IPS-20b (cell line): ENCODE data around the gene UQCRH.
"Not testable (repeated sequence)": the region's sequence is repeated elsewhere in the genome, so short reads cannot be mapped to it uniquely, and the experiment has no call there.

ENCODE experiments used
- H3K27ac ChIP-seq: one replicate; pipeline ENCODE4 v1.5.1; 2013; ENCODE audit warnings: low read length
- H3K27me3 ChIP-seq: 2 replicates; pipeline ENCODE4 v1.6.1; 2013; ENCODE audit warnings: mild to moderate bottlenecking, low read length, inconsistent platforms; ENCODE audit not compliant: insufficient read depth
- H3K36me3 ChIP-seq: 2 replicates; pipeline ENCODE4 v1.6.1; 2013; ENCODE audit warnings: low read depth, mild to moderate bottlenecking, inconsistent platforms, low read length, moderate library complexity; ENCODE audit not compliant: insufficient read depth
- H3K4me1 ChIP-seq: 2 replicates; pipeline ENCODE4 v1.6.1; 2013; ENCODE audit warnings: mild to moderate bottlenecking, control low read depth, inconsistent platforms, low read length, moderate library complexity; ENCODE audit not compliant: insufficient read depth
- H3K4me3 ChIP-seq: 2 replicates; pipeline ENCODE4 v1.5.1; 2013; ENCODE audit warnings: mild to moderate bottlenecking, low read length, inconsistent platforms
- H3K9ac ChIP-seq: 2 replicates; pipeline ENCODE4 v1.6.1; 2013; ENCODE audit warnings: low read depth, mild to moderate bottlenecking, inconsistent platforms, low read length, moderate library complexity
- H3K9me3 ChIP-seq: 2 replicates; pipeline ENCODE4 v1.6.1; 2013; ENCODE audit warnings: mild to moderate bottlenecking, low read depth, low read length, inconsistent platforms; ENCODE audit not compliant: insufficient read depth

The UQCRH gene

DNA sequence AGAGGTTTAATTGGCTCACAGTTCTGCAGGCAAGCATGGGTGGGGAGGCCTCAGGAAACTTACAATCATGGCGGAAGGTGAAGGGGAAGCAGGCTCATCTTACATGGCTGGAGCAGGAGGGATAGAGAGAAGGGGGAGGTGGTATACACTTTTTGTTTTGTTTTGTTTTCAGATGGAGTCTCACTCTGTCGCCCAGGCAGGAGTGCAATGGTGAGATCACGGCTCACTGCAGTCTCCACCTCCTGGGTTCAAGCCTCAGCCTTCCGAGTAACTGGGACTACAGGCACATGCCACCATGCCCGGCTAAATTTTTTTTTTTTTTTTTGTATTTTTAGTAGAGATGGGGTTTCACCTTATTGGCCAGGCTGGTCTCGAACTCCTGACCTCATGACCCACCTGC, 18.7 kb downstream of the UQCRH start:
- not testable (repeated sequence) for H3K27me3 ChIP-seq, H3K4me1 ChIP-seq, H3K4me3 ChIP-seq, H3K9ac ChIP-seq, H3K27ac ChIP-seq, H3K36me3 ChIP-seq, H3K9me3 ChIP-seq

DNA sequence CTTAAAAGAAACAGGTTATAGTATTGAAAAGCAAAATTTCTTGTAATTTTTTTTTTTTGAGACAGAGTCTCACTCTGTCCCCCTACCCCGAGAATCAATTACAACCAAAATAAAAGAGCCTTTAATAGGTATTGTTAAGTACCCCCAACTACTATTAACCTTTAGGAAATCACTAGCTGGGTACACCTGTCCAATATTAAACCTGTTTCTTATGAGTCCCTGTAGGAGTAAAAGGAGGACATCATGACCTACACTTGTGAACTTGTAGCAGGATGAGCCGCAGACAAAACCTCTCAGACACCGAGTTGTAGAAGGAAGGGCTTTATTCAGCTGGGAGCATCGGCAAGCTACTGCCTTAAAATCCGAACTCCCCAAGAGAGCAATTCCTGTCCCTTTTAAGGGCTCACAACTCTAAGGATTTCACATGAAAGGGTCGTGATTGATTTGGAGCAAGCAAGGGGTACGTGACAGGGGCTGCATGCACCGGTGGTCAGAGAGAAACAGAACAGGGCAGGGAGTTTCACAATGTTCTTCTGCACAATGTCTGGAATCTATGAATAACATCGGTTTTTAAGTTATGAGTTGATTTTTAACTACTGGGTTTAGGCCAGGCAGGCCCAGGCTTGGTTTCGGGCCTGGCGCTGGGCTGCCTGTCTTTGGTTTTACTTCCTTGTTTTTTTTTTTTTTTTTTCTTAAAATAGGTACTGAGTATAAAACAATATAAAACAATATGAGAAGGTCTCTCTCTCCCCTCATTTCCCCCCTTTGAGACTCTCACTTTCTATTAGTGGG, 22.0 kb downstream of the UQCRH start:
- H3K27me3 ChIP-seq, H3K4me1 ChIP-seq, H3K9me3 ChIP-seq, H3K27ac ChIP-seq, H3K9ac ChIP-seq, H3K36me3 ChIP-seq, H3K4me3 ChIP-seq: not testable (repeated sequence)

DNA sequence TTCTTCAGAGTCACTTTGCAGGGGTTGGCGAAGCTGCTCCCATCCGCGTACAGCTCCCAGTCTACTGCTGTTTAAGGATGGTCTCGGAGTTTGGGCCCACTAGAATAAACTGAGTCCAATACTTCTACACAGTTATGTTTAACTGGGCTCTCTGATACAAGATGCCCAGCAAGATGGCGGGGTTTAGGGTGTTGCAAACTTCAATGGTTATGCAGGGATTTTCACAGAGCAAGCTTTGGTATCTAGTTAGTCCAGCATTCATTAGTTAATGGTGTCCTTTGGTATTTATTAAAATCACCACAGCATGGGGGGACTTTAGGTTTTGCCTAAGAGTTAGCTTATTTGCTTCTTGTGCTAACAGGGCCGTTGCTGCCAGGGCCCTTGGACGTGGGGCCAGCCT, 24.7 kb downstream of the UQCRH start:
- H3K9ac ChIP-seq, H3K27ac ChIP-seq, H3K27me3 ChIP-seq, H3K4me1 ChIP-seq, H3K36me3 ChIP-seq, H3K4me3 ChIP-seq, H3K9me3 ChIP-seq: not testable (repeated sequence)

DNA sequence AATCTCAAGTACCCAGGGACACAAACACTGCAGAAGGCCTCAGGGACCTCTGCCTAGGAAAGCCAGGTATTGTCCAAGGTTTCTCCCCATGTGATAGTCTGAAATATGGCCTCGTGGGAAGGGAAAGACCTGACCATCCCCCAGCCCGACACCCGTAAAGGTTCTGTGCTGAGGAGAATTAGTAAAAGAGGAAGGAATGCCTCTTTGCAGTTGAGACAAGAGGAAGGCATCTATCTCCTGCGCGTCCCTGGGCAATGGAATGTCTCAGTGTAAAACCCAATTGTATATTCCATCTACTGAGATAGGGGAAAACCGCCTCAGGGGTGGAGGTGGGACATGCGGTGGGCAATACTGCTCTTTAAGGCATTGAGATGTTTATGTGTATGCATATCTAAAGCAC, 26.3 kb downstream of the UQCRH start:
- not testable (repeated sequence) for H3K4me1 ChIP-seq, H3K9me3 ChIP-seq, H3K9ac ChIP-seq, H3K36me3 ChIP-seq, H3K27ac ChIP-seq, H3K27me3 ChIP-seq, H3K4me3 ChIP-seq

DNA sequence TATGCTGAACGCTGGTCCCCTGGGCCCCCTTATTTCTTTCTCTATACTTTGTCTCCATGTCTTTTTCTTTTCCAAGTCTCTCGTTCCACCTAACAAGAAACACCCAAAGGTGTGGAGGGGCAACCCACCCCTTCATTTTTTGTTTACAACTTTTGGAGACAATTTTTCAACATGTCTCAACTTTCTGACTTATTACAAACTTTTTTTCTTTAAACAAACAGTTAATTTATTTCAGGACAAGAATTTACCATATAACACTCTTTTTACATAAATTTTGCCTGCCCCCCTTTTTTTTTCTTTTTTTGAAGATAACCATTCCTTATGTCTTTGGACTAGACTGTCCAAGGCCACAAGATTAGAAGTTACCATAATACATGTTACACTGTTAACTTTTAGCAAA, 26.9 kb downstream of the UQCRH start:
- not testable (repeated sequence) for H3K9ac ChIP-seq, H3K36me3 ChIP-seq, H3K4me1 ChIP-seq, H3K27me3 ChIP-seq, H3K4me3 ChIP-seq, H3K9me3 ChIP-seq, H3K27ac ChIP-seq

DNA sequence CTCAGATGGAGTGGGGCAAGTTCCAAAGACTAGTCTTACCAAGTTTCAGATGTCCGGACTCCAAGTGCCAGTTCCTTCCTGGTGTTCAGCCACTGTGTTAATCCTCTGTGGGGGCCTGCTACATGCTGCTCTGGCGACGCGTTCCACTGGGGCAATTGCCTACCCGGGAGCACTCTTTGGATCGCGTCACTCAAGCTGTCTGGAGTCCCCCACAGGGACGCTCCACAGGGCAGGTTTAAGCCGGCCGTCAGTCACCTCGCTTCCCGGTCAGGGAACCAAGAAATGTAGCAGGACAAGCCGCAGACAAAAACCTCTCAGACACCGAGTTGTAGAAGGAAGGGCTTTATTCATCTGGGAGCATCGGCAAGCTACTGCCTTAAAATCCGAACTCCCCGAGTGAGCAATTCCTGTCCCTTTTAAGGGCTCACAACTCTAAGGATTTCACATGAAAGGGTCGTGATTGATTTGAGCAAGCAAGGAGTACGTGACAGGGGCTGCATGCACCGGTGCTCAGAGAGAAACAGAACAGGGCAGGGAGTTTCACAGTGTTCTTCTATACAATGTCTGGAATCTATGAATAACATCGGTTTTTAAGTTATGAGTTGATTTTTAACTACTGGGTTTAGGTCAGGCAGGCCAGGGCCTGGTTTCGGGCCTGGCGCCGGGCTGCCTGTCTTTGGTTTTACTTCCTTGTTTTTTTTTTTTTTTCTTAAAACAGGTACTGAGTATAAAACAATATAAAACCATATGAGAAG, 28.5 kb downstream of the UQCRH start:
- not testable (repeated sequence) for H3K4me3 ChIP-seq, H3K9ac ChIP-seq, H3K27ac ChIP-seq

DNA sequence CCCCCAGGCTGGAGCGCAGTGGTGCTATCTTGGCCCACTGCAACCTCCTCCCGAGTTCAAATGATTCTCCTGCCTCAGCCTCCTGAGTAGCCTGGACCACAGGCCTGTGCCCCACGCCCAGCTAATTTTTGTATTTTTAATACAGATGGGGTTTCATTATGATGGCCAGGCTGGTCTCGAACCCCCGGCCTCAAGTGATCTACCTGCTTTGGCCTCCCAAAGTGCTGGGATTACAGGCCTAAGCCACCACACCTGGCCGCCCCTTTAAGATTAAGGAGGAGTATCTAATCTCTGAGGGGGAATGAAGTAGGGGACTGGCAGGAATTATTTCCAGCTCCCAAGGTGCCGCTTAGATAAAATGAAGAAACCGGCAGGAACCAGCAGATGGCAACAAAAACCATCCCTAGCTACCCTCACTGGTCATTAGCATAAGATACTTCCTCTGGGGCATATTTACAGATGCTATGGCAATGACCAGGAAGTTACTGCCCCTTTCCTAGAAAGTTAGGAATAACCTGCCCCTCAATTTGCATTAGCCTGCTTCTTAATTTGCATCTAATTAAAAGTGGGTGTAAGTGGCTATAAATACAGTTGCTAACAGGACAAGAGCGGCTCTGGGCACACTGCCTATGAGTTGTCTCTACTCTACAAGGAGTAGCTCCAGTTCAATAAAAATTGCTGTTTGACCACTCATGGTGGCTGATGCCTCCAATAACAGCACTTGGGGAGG, 30.0 kb downstream of the UQCRH start:
- no peak overlapping the region for H3K9ac ChIP-seq

More for the DNA sequence above, 28.5 kb downstream of the UQCRH start:
- H3K27me3 ChIP-seq, H3K36me3 ChIP-seq, H3K9me3 ChIP-seq, H3K4me1 ChIP-seq: not testable (repeated sequence)

DNA sequence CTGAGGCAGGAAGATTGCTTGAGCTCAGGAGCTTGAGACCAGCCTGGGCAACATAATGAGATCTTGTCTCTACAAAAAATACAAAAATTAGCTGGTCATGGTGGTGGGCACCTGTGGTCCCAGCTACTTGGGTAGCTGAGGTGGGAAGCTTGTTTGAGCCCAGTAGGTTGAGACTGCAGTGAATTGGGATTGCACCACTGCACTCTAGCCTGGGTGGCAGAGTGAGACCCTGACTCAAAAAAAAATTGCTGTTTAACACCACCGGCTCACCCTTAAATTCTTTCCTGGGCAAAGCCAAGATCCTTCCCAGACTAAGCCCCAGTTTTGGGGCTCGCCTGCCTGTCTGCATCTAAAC, 30.5 kb downstream of the UQCRH start:
- Histone ChIP-seq H3K27ac (no peak overlapping the region), H3K36me3 (no peaks in the 10 kb centered on the region), H3K27me3 (no peaks in the 10 kb centered on the region), H3K9me3 (no peaks in the 10 kb centered on the region), H3K4me3 (no peak overlapping the region), H3K9ac (no peak overlapping the region), H3K4me1 (peaks cover 4% of the 10 kb centered on the region)

More for the DNA sequence above, 30.0 kb downstream of the UQCRH start:
- H3K4me1 ChIP-seq = peaks cover 4% of the 10 kb centered on the region
- no peaks in the 10 kb centered on the region for H3K36me3 ChIP-seq
- H3K9me3 ChIP-seq = no peaks in the 10 kb centered on the region
- H3K27ac ChIP-seq = no peak overlapping the region
- H3K27me3 ChIP-seq = no peaks in the 10 kb centered on the region
- no peak overlapping the region for H3K4me3 ChIP-seq

DNA sequence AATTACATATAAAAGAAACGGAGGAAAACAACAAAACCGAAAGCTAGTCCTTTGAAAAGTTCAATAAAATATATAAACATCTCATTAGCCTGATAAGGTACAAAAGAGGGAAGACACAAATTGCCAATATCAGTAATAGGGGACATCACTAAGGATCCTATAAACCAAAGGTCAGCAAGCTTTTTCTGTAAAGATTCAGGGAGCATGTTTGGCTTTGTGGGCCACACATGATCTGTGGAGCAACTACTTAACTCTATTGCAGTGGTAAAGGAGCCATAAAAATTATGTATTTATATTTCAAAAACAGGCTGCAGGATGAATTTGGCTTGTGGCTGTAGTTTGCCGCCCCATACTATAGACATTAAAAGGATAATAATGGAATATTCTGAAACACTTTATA, 31.6 kb downstream of the UQCRH start:
- Histone ChIP-seq H3K4me1 (peaks cover 9% of the 10 kb centered on the region; the same call in 1 of the 2 replicates), H3K27me3 (no peaks in the 10 kb centered on the region), H3K9ac (no peak overlapping the region), H3K4me3 (no peak overlapping the region), H3K27ac (no peak overlapping the region), H3K9me3 (no peaks in the 10 kb centered on the region), H3K36me3 (no peaks in the 10 kb centered on the region)

DNA sequence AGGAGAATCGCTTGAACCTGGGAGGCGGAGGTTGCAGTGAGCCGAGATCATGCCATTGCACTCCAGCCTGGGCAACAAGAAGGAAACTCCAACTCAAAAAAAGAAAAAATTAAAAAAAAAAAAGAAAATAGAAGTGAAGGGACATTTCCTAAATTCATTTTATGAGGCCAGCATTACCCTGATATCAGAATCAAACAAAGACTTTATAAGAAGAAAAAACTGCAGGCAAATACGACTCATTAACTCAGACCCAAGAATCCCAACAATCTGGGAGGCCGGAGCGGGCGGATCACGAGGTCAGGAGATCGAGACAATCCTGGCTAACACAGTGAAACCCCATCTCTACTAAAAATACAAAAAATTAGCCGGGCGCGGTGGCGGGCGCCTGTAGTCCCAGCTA, 33.9 kb downstream of the UQCRH start:
- H3K27ac ChIP-seq, H3K9ac ChIP-seq, H3K36me3 ChIP-seq, H3K4me3 ChIP-seq, H3K27me3 ChIP-seq, H3K9me3 ChIP-seq: not testable (repeated sequence)
- peaks cover 12% of the 10 kb centered on the region; the same call in 1 of the 2 replicates for H3K4me1 ChIP-seq

DNA sequence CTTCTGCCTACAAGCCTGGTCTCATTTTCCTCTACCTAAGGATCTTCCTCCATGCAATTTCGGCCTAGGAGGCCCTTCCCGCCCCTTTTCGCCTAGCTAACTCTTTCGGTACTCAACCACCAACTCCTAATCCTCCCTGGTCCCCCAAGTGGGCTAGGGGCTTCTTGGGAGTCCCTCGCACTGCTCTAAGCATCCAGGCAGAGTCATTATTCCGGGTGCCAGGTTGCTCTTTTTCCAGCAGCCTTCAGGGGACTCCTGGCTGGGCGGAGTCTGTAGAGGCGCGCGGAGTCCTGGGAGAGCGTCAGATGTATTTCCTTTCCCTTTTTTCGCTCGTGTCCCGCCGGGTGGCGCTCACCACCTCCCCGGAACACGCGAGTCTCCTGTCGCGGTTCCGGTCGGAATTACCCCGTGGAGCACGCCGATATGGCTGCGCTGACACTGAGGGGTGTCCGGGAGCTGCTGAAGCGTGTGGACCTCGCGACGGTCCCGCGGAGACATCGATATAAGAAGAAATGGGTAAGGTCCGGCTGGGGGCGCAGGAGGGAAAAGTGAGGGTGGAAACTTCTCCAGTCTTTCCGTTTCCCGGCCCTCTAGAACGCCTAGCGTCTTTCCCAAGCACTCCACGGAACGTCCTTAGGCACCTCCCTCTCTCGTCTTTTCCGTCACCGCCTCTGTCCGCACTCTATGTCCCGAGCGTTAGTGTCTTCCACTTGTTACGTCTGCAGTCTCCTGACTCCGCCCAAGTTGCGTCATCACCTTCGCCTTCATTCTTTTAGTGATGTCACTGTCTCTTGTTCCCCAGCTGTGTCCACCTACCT, 37.1 kb downstream of the UQCRH start, which contains the start of gene NSUN4:
Gene NSUN4, plus strand, starts transcription at position 404 of the 818 bp plus-strand sequence. Its CDS starts 20 bp downstream, at position 424.
- H3K4me3 ChIP-seq = peak within 1 kb of the TSS; percentile 89
- no peaks in the 10 kb centered on the region for H3K27me3 ChIP-seq
- H3K9me3 ChIP-seq = no peaks in the 10 kb centered on the region
- peak within 1 kb of the TSS; percentile 94 for H3K9ac ChIP-seq
- peak within 1 kb of the TSS; percentile 96 for H3K27ac ChIP-seq
- H3K4me1 ChIP-seq = peaks cover 12% of the 10 kb centered on the region; the same call in 1 of the 2 replicates
- peaks cover 26% of the 10 kb centered on the region for H3K36me3 ChIP-seq
